ENCODE data around the gene TFAM.

The TFAM gene

GRCh38 chr10:58436071-58436470 is 50.9 kb downstream of the TFAM start:
- DNase-seq, result no peak

DNA sequence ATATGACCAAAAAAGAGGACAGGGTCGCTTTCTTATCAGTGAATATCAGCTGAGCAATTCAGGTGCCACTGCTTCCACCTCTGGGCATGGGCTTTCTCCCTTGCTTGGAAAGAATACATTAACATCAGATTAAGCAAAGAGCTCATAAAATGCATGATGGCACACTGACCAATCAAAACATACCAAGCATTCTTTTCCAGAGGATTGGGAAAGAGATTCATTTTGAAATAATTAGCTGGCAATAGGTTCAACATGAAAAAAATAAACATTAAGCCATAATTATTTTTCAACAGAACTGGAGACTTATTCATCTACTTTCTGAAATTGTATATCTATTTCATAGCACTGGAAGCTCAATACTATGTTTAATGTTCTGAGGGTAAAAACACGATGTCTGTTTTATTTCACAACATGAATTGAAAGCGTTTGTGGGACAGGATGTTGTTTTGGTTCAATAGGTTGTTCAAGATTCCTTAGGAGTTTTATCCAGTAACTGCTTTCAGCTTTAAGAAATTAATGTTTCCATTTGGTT is 53.2 kb downstream of the TFAM start:
- no peak for DNase-seq

DNA sequence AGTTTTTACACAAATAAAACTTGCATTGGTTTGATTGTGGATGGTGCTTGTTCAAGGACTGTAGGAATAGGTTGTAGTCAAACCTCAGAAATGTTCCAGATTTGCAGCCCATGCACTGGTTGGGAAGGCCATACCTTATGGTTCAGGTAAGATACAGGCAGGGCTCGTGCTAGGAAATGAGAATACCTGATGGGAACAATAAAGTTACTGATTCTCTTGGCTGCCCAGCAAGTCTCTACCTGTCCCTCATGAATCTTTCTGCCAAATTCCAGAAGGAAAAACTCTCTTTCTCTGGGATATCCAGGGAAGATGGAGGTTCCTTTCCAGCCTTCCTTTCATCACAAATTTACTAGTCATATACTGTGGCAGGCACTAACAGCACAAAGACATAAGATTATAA is 53.8 kb downstream of the TFAM start:
- no peak for DNase-seq

DNA sequence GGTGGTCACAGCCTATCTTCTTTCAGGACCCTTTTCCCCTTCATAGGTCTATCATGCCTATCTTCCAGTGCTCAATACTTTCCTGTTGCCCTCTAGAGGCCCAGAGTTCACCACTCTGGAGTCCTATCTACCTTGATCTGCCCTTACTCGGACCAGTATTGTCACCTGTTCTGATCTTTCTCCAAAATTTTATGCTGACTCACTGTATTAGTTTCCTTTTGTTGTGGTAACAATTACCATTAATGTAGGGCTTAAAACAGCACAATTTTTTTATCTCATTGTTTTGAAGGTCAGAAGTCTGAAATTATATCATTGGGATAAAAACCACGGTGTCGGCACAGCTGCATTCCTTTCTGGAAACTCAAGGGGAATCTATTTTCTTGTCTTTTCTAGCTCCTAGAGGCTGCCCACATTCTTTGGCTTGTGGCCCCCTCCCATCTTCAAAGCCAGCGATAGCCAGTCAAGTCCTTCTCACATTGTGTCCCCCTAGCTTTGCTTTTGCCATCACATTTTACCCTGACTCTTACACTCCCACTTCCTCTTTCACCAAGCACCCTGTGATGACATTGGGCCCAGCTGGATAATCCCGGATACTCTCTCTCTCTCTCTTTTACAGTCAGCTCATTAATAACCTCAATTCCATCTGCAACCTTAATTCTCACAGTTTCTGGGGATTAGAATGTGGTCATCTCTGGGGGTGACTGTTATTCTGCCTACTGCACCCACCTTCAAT is 54.6 kb downstream of the TFAM start:
- DNase-seq, result no peak

DNA sequence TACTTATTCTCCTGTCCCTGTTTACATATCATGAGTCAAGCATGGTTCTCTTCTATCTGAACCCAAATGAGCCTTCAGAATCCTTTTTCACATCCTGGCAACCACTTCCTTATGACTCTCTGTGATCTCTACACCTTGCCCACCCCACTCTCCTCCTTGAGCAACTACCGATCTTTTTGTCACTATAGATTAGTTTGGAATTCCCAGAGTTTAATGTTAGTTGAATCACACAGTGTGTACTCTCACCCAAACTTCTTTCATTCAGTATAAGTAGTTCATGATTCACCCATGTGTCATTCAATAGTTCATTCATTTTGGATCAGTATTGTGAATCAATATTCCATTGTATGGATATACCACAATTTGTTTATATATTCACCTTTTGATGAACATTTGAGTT is 55.3 kb downstream of the TFAM start:
- DNase-seq, result no peak

DNA sequence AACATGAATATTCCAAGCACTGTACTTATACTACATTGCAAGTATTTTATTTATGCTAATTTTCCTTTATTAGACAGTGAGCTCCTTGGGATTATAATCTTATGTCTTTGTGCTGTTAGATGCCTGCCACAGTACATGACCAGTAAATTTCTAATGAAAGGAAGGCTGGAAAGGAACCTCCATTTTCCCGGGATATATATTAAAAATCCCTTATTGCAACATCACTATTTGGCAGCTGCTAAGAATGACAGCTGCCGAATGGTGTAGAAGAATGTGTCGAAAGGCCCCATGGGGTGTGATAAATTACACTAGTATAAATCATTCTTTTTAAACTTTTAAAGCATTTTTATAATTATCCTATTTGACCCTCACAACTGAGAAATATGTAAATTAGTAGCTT is 59.1 kb downstream of the TFAM start:
- no peak for DNase-seq

DNA sequence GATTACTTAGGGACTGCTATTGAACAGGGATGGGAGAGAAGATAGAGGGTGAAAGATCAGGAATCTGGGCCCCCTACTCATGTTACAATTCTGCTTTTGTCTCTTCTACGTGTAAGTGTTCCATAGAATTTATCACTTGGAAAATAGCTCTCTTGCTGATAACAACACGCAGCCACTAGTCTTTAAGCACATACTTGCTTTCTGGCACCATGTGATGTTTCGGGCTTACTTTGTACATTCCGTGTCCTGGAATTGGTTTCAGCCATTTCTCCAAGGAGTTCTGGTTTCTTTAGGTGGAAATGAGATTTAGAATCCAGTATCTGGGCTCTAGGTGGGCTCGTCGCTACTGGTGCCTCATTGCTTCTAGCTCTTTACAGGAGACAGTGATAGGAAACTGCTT is 59.7 kb downstream of the TFAM start:
- no peak for DNase-seq

DNA sequence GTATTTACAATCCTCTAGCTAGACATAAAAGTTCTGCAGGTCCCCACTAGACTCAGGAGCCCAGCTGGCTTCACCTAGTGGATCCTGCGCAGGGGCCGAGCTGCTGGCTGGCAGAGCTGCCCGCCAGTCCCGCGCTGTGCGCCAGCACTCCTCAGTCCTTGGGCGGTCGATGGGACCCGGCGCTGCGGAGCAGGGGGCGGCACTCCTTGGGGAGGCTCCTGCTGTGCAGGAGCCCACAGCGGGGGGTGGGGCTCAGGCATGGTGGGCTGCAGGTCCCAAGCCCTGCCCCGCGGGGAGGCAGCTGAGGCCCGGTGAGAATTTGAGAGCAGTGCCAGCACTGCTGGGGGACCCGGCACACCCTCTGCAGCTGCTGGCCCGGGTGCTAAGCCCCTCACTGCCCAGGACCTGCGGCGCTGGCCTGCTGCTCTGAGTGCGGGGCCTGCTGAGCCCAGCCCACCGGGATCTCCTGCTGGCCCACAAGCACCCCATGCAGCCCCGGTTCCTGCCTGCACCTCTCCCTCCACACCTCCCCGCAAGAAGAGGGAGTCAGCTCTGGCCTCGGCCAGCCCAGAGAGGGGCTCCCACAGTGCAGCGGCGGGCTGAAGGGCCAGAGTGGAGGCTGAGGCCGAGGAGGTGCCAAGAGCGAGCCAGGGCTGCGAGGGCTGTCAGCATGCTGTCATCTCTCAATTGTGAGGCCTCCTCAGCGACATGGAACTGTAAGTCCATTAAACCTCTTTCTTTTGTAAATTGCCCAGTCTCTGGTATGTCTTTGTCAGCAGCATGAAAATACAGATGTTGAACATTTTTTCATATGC is 63.1 kb downstream of the TFAM start:
- no peak for DNase-seq

Data from NCI-H526 treated with DMSO at 0.1 percent for 48 hours (cell line).